ENCODE measurements around the gene HCST.
"Not testable (repeated sequence)": the region's sequence is repeated elsewhere in the genome, so short reads cannot be mapped to it uniquely, and the experiment has no call there.

HCST gene

GRCh38 chr19:35882114-35882832 is 20.1 kb upstream of the HCST start:
- DNase-seq, result peak; percentile 14

GRCh38 chr19:35883882-35884281 is 18.4 kb upstream of the HCST start:
- DNase-seq, result no peak

DNA sequence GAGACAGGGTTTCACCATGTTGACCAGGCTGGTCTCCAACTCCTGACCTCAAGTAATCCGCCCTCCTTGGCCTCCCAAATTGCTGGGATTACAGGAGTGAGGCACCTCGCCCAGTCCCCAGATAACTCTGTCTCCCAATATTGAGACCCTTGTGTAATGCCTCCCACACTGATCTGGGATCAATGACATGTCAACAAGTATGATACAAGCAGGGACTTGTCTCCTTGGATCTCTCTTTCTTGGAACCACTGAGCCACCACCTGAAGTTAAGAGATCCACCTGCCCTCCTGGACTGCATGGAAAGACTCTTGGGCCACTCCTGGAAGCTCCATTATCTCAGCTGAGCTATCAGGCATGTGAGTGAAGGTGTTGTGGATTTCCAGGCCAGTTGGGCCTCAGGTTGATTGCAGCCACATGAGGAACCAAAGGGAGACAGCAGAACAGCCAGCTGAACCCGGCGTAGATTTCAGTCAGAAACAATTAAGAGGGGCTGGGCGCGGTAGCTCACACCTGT is 17.0 kb upstream of the HCST start:
- DNase-seq, result no peak

DNA sequence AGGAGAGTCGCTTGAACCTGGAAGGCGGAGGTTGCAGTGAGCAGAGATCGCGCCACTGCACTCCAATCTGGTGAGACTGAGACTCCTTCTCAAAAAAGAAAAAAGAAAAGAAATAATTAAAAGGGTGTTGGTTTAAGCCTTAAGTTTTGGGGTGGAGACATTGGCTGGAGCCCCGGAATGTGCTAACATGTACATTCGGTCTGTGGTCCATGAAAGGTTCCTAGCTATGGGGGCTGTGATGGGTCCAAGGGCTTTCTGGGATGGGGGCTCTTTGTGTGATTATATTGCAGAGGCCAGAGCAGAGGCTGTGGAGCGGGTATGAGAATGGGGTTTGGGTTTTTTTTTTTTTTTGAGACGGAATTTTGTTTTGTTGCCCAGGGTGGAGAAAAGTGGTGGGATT is 16.4 kb upstream of the HCST start:
- no peak for DNase-seq

DNA sequence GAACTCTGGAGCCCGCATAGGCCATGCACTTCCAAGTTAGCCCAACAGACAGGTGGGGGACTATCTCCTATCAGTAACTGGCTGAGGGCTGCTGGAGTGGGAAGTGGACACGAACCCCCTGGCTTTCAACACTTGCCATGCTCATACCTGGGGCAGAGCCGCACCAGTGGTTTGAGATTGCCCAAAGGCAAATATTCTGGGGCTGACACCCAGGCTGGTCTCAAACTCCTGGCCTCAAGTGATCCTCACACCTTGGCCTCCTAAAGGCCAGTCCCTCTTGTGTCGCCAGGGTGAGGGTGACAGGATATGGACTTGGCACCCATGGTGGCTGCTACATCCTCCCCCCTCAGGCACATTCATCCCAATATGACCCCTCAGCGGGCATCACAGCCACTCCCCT is 15.1 kb upstream of the HCST start:
- no peak for DNase-seq

DNA sequence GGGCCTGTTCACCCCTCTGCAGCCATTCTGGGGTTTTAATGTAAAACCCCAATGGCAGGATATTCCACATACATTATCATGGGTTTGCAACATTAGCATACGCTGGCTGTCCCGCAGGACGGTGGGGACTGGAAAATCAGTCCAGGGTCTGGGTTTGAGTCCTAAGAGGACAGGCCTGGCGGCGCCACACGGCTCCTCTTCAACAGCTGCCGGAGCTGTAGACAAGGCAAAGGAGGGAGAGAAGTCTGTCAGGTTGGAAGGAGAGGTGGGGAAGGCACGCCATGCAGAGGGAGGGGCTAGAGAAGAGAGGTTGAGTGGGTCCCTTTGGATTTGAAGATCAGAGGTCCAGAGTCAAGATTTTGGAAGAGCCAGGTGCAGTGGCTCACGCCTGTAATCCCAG is 13.9 kb upstream of the HCST start:
- no peak for DNase-seq

DNA sequence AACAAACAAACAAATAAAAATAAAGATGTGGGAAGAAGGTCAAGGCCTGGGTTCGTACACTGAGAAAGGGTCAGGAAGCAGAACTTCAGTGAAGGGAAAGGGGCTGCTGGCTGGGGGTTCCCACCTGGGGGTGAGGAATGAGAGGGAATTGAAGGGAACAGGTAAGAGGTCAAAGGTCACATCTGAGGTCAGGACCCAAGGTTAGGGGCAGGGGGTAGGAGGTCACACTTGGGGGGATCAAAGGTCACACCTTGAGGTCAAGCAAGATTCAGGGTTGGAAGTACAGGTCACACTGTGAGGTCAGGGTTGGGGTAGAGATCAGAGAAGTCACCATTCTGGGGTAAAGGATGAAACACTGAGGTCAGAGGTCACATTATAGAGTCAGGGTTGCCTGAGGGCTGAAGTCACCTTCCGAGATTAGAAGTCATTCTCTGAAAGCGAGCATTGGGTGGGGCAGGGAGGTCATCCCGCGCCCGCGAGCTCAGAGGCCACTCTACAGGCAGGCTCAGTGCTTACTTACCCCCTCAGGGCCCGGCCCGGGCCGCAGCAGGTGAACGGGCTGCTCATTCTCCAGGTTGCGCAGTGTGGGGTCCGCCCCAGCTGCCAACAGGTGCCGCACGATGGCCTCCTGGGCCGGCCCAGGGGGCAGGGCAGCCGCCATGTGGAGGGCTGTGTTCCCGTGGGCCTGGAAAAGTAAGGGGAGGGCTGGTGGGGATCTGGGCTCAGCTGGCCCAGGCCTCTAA is 12.8 kb upstream of the HCST start:
- no peak for DNase-seq

- DNase-seq, result no peak
Observed at GRCh38 chr19:35890113-35890650, 12.1 kb upstream of the HCST start.

DNA sequence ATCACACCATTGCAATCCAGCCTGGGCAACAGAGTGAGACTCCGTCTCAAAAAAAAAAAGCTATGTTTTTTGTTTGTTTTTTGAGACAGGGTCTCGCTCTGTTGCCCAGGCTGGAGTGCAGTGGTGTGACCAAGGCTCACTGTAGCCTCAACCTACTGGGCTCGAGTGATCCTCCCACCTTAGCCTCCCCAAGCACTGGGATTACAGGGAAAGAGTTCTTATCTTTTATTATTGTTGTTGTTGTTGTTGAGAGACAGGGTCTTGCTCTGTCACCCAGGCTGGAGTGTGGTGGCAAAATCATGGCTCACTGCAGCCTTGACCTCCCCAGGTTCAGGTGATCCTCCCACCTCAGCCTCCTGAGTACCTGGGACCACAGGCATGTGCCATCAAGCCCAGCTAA is 10.5 kb upstream of the HCST start:
- DNase-seq, result not testable (repeated sequence)

- DNase-seq, result no peak
Observed at GRCh38 chr19:35894342-35894741, 8.0 kb upstream of the HCST start.

- DNase-seq, result no peak
Observed at GRCh38 chr19:35895911-35896642, 6.3 kb upstream of the HCST start.

- DNase-seq, result no peak
Observed at GRCh38 chr19:35896643-35897040, 5.7 kb upstream of the HCST start.

DNA sequence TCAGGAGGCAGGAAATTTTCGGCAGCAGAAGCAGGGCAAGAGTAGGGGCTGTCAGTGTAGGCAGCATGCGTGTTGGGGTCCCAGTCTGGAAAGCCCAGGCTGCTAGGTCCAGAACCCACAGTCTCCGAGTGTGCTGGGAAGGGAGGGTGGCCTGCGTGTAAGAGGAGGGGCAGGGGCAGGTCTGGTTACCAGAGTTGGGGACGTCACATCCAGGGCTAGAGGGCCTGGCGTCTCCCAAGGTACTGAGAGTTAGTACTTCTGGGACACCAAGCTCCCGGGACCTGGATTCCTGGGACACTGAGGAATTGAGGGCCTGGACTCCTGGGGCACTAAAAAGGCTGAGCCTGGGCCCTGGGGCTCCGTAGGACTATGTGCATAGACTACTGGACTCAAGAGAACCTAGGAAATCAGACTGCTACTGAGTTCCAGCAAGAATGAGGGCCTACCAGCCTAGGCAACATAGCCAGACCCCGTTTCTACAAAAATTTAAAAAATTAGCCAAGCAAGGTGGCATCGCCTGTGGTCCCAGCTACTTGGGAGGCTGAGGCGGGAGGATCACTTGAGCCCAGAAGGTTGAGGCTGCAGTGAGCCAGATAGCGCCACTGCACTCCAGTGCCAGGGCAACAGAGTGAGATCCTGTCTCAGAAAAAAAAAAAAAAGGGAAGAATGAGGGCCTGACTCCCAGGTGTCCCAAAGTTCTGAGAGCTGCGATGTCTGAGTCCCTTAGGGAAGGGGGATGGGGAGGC is 4.5 kb upstream of the HCST start:
- no peak for DNase-seq

DNA sequence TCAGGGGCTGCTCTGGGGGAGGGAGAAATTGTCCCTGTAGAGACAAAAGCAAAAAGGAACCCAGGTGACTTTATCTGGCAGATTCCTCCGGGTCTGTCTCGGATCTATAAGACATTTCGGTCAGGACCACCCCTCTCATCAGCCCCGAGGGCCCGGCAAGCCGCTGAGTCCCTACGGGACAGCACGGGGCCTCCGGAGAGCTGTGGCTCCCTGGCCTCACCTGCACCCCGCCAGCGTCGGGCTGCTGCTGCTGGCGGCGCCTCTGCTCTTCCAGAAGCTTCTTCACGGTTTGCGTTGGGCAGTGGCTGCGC is 3.9 kb upstream of the HCST start:
- peak; percentile 1 for DNase-seq

DNA sequence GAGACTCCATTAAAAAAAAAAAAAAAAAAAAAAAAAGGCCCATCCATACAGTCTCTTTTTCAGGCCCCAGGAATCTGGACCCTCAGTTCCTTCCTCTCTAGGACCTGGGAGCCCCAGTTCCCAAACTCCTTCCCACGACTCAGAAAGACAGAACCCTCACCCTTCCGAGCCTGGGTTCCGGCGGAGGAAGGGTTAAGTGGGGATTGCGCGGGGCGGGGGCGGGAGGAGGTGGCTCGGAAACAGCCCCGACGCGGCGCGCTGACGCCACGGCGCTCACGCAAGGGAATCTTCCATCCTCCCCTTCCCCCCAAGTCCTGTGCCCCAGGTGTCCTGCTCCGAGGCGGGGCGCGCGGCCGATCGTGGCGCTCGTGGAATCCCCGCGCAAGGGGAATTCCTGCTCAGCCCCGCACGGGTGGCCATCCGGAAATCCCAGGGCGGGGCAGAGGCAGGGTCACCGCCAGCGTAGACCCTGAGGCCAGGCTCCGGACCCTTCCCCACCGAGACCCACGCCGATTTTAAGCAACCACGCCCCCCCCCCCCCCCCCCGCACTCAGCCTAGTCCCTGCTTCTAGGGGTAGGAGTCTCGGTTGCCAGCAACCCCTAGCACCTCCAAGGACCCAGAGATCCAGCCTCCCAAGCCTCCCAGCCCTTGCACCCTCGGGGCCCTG is 2.6 kb upstream of the HCST start:
- DNase-seq, result peak; percentile 83

DNA sequence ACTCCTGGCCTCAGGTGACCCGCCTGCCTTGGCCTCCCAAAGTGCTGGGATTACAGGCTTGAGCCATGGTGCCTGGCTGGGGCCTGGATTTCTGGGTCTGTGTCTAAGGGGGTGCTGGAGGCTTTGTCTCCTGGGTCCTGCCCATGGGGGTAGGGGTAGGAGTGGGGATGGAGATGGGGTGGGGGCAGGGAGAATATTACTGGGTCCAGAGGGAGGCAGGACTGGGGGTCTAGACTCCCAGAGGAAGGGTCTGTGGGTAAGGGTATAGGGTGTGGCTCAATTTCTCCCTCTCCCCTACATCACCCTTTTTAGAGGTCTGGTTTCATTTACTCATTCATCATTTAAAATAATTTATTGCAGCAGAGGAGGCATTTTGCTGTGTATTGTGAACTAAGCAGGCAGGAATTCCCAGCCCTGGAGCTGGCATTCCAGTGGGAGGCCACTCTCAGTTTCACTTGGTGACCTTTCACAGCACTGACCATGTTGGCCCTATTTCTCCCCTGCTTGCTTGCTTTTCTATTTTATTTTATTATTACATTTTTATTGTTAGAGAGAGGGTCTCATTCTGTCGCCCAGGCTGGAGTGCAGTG is 1.2 kb upstream of the HCST start:
- DNase-seq, result no peak

GRCh38 chr19:35902870-35903475 is 644 bp downstream of the HCST start:
- no peak for DNase-seq

DNA sequence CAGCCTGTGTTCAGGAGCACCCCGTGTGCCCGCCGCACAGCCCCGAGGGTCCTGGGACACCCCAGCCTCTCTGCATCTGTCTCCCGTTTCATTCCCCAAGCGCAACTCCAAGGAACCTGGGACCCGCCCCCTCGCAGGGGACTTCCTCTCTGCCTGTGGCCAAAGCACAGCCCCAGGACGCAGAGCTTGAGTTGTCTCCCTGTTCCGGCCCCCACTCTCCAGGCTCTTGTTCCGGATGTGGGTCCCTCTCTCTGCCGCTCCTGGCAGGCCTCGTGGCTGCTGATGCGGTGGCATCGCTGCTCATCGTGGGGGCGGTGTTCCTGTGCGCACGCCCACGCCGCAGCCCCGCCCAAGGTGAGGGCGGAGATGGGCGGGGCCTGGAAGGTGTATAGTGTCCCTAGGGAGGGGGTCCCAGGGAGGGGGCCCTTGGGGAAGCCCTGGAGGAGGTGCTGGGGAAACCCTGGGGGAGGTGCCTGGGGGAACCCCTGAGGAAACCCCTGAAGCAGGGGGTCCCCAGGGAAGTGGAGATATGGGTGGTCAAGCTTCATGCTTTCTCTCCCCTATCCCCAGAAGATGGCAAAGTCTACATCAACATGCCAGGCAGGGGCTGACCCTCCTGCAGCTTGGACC is 1.3 kb downstream of the HCST start:
- no peak for DNase-seq

GRCh38 chr19:35904311-35905068 is 2.2 kb downstream of the HCST start:
- no peak for DNase-seq

GRCh38 chr19:35905178-35905727 is 2.9 kb downstream of the HCST start:
- no peak for DNase-seq

Data from NCI-H1105 (cell line).